Ovary (tissue), 9 donors: ENCODE data around the gene NDUFA9. TPM values are rescaled to one million over a fixed set of nuclear protein-coding genes. Genes with fewer than 3 reads are reported as not detected.

ENCODE experiments used
- DNase-seq, 5 donors: peaks; one replicate each; pipeline ENCODE4 v3.0.0-alpha.2; 2019 to 2020
- H3K27ac ChIP-seq, 2 donors: fragments of 200-600 bp; one replicate each; pipeline versions ENCODE4 v1.5.1 to v1.8.0; 2019 to 2022
- H3K27me3 ChIP-seq: fragments of 200-600 bp; one replicate; pipeline ENCODE4 v1.8.0; 2022
- H3K36me3 ChIP-seq: fragments of 200-600 bp; sonication (generic); one replicate; pipeline ENCODE4 v1.5.1; 2019
- H3K4me1 ChIP-seq: one replicate; pipeline ENCODE4 v1.8.1; 2013; ENCODE audit warnings: mild to moderate bottlenecking, moderate library complexity; ENCODE audit not compliant: insufficient read depth
- H3K4me3 ChIP-seq: fragments of 200-600 bp; sonication (generic); one replicate; pipeline ENCODE4 v1.5.1; 2017
- H3K9me3 ChIP-seq, 2 donors: fragments of 200-600 bp in 1 of 2; sonication (generic) in 1 of 2; one replicate each; pipeline versions ENCODE4 v1.5.1 to v1.8.1; 2013 to 2019; ENCODE audit warnings: mild to moderate bottlenecking in 1 of 2, moderate library complexity in 1 of 2
- EP300 ChIP-seq: sonication (generic); formaldehyde crosslinking; IDR thresholded peaks from one replicate; pipeline ENCODE4 v1.6.1; 2017; ENCODE audit warnings: antibody characterized with exemption
- POLR2A ChIP-seq: fragments of 450-650 bp; IDR thresholded peaks from one replicate; pipeline ENCODE4 v1.6.1; 2017; ENCODE audit warnings: antibody characterized with exemption, mild to moderate bottlenecking, moderate library complexity
- WGBS, 3 donors: extraction: QIAGEN DNeasy Blood & Tissue Kit in 1 of 3; methylation state at CpG; one replicate each; pipeline versions ENCODE4 v1.1.5 to v1.1.7; 2013 to 2017; 5-methylcytosine and 5-hydroxymethylcytosine counted together
- intact Hi-C, 4 donors: fragments of 100-400 bp; cut with DNase I; formaldehyde crosslinking; loops; one replicate each; pipeline versions ENCODE4 v1.11.0 to v1.15.1; 2022 to 2023
- polyA plus RNA-seq, 2 donors: library from polyadenylated mRNA; stranded (reverse); fragments of 200-250 nt in 1 of 2; fragments of 350-450 nt in 1 of 2; fragmentation: Illumina TruSeq in 1 of 2; extraction: RNeasy Lipid Tissue Mini Kit (QIAGEN cat#74804) in 1 of 2; gene quantifications; one replicate each; pipeline ENCODE4 v1.2.3, GENCODE V29; 2013 to 2014
- total RNA-seq, 7 donors: library from RNA; depleted of rRNA in 2 of 7; stranded (reverse); fragments of >200 nt in 2 of 7; fragmentation: NEBNext Ultra II Directional in 3 of 7; extraction: Animal tissue kit (Norgen Biotek cat#: 25700) in 3 of 7; gene quantifications; one replicate each; pipeline versions ENCODE4 v1.1.0 to v1.2.4, GENCODE V29; 2016 to 2023
- TF ChIP-seq, protein P1 (sequence below), 3 donors: fragments of 450-650 bp in 2 of 3; fragments of 200-600 bp in 1 of 3; IDR thresholded peaks; one replicate each; pipeline versions ENCODE4 v1.5.1 to v1.8.0; 2016 to 2022; ENCODE audit warnings: antibody characterized with exemption in 3 of 3, mild to moderate bottlenecking in 1 of 3
- donor health status: DM: no; HTN: no; CAD: no; lungs with moderate emphysema.
- donor health status: DM: no; HTN: no; CAD: no.
- donor health status: Bipolar disorder and iron deficiency.
- donor health status: DM: yes; HTN: yes; CAD: no.
- donor health status: DM: no; HTN: no; CAD: no.
- donor health status: DM: yes; HTN: yes; CAD: no.

NDUFA9 gene
- total and polyA plus RNA-seq, 9 donors = 14.4 to 67.7 (median 55.0) TPM

DNA sequence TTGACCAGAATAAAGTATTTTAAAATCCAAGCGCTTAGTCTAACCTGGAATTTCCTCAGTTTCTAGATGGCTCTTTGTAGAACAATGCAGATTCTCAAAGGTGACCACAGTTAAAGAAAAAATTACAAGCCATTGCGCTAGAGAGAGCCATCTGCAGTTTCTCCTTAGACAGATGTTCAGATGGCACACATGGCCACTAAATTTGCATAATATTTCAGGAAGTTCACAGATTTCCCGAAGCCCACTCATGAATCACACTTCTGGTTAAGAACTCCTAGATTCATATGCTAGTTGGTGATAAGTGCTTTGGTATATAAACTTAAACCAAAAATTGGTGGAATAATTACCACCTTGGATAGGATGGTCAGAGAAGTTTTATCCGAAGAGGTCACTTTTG is 812 bp upstream of the NDUFA9 start:
- TF ChIP-seq EP300 (no peak), POLR2A (no peak)
- Histone ChIP-seq H3K27ac (peak overlapping the region in 1 of 2 donors; percentile 73), H3K4me1 (peaks cover 4% of the 10 kb centered on the region), H3K27me3 (no peaks in the 10 kb centered on the region), H3K9me3 (no peaks in the 10 kb centered on the region), H3K4me3 (peak overlapping the region; percentile 73), H3K36me3 (no peaks in the 10 kb centered on the region)
- 29 to 46% (median 34%) methylated on average over 4 of the region's 4 CpGs for WGBS, 3 donors
- DNase-seq = no peak
- intact Hi-C loops = no loop called here

DNA sequence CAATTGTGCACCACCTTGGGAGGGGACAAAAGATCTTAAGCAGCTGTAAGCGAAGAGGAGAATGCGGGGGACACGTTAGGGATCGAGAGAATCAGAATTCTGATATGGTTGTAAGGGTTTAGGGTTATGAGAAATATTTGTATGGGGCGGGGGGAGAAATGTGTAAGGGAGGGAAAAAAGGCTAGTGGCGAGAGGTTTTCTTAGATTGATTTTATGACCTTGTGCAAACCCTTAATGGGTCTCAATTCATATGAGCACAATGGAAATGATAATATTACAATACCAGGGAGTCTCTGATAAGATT is 396 bp downstream of the NDUFA9 start:
- DNase-seq = no peak
- intact Hi-C loops = no loop called here
- TF ChIP-seq, protein P1, sequence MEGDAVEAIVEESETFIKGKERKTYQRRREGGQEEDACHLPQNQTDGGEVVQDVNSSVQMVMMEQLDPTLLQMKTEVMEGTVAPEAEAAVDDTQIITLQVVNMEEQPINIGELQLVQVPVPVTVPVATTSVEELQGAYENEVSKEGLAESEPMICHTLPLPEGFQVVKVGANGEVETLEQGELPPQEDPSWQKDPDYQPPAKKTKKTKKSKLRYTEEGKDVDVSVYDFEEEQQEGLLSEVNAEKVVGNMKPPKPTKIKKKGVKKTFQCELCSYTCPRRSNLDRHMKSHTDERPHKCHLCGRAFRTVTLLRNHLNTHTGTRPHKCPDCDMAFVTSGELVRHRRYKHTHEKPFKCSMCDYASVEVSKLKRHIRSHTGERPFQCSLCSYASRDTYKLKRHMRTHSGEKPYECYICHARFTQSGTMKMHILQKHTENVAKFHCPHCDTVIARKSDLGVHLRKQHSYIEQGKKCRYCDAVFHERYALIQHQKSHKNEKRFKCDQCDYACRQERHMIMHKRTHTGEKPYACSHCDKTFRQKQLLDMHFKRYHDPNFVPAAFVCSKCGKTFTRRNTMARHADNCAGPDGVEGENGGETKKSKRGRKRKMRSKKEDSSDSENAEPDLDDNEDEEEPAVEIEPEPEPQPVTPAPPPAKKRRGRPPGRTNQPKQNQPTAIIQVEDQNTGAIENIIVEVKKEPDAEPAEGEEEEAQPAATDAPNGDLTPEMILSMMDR (IDR thresholded peaks at IDR 0.05) = no peak
- TF ChIP-seq EP300 (no peak), POLR2A (no peak)
- WGBS, 3 donors = 0 to 1% (median 0%) methylated on average over 6 of the region's 6 CpGs
- Histone ChIP-seq H3K36me3 (no peaks in the 10 kb centered on the region), H3K27me3 (no peaks in the 10 kb centered on the region), H3K9me3 (no peaks in the 10 kb centered on the region), H3K27ac (peak overlapping the region in 1 of 2 donors; percentile 73), H3K4me3 (peak overlapping the region; percentile 73), H3K4me1 (peaks cover 4% of the 10 kb centered on the region)

DNA sequence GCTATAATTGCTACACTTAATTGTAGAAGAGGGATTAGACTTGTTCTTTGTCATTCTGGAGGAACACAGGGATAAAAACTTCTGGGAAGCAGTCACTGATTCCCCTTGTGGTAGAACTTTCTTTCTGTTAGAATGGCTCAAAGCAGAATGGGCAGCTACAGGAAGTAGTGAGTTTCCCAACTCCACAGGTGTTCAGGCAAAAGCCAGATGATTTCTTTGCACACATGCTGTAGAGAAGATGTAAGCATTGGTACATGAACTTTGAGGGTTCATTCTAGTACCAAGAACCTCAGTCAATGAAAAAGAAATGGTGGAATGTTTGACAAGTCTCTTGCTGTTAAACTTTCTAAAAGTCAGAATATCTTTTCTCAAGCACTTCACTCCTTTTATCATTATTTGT is 4.3 kb downstream of the NDUFA9 start:
- H3K36me3 ChIP-seq = no peaks in the 10 kb centered on the region
- intact Hi-C loops = no loop called here
- H3K27ac ChIP-seq = no peak overlapping the region
- H3K27me3 ChIP-seq = no peaks in the 10 kb centered on the region
- no peaks in the 10 kb centered on the region for H3K9me3 ChIP-seq
- peaks cover 4% of the 10 kb centered on the region for H3K4me1 ChIP-seq
- no peak for DNase-seq
- H3K4me3 ChIP-seq = no peak overlapping the region
- TF ChIP-seq, protein P1 (IDR thresholded peaks at IDR 0.05) = no peak
- TF ChIP-seq POLR2A = no peak
- TF ChIP-seq EP300 = no peak

DNA sequence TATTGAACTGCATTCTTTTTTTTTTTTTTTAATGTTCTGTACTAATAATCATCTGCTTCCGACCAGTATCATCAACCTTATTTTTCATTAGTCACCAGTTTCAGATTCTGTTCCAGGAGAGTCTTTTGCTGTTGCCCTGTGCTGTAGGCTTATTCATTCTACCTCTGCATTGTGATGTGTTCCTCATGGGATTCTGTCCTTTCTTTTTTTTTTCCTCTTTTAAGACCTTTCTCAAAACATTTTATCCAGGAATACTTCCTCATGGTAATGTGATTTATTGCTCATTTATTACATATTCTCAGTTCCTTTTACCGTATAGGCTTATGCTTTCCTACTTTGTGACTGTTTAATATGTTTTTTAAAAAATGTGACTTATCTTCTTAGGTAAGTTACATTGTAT is 4.8 kb downstream of the NDUFA9 start:
- no peak for DNase-seq
- H3K27me3 ChIP-seq = no peaks in the 10 kb centered on the region
- no peaks in the 10 kb centered on the region for H3K9me3 ChIP-seq
- H3K4me3 ChIP-seq = no peak overlapping the region
- H3K27ac ChIP-seq = no peak overlapping the region
- 58 to 65% (median 64%) methylated on average over 2 of the region's 2 CpGs for WGBS, 3 donors
- intact Hi-C loops = no loop called here
- TF ChIP-seq POLR2A (no peak), EP300 (no peak)
- TF ChIP-seq, protein P1 (IDR thresholded peaks at IDR 0.05) = no peak
- peaks cover 4% of the 10 kb centered on the region for H3K4me1 ChIP-seq
- H3K36me3 ChIP-seq = no peaks in the 10 kb centered on the region

DNA sequence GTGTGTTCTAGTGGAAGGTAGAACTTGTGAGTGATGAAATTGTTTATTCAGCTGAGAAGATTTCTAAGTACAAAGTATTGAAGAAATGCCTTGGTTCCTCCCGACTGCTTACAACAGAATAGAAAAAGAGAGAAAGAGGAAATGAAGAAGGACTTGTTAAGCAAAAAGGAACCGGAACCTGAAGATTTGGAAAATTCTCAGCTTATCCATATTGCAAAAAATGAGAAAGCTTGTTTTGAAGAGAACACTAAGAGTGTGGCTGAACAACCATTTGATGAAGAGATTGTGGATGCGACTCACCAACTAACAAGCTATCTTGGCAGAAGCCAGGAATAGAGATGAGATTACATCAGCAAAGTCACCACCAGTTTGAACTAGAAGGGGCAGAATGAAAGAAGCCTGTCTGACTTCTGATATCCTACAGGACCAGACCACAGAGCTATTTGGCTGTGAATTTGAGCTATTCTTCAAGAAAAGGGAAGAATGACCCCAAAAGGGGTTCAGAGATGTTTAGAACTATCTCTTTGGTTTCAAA is 15.1 kb downstream of the NDUFA9 start:
- intact Hi-C loops = no loop called here

More for the DNA sequence above, 15.1 kb downstream of the NDUFA9 start:
- H3K4me3 ChIP-seq = no peak overlapping the region
- H3K27me3 ChIP-seq = no peaks in the 10 kb centered on the region
- no peaks in the 10 kb centered on the region for H3K9me3 ChIP-seq
- no peak overlapping the region for H3K27ac ChIP-seq
- H3K36me3 ChIP-seq = no peaks in the 10 kb centered on the region
- H3K4me1 ChIP-seq = no peaks in the 10 kb centered on the region
- TF ChIP-seq POLR2A (no peak), EP300 (no peak)
- TF ChIP-seq, protein P1 (IDR thresholded peaks at IDR 0.05) = no peak
- no peak for DNase-seq
- WGBS, 3 donors = 56 to 92% (median 80%) methylated on average over 3 of the region's 3 CpGs
